GM18520 (cell line): ENCODE results near the gene CXCL5.
"Not testable (repeated sequence)": the region's sequence is repeated elsewhere in the genome, so short reads cannot be mapped to it uniquely, and the experiment has no call there.

Source experiments
- ATAC-seq: cut with Tn5 transposase; IDR thresholded peaks from one replicate; pipeline ENCODE4 v1.9.1; 2021; ENCODE audit not compliant: unreplicated experiment

CXCL5 gene

DNA sequence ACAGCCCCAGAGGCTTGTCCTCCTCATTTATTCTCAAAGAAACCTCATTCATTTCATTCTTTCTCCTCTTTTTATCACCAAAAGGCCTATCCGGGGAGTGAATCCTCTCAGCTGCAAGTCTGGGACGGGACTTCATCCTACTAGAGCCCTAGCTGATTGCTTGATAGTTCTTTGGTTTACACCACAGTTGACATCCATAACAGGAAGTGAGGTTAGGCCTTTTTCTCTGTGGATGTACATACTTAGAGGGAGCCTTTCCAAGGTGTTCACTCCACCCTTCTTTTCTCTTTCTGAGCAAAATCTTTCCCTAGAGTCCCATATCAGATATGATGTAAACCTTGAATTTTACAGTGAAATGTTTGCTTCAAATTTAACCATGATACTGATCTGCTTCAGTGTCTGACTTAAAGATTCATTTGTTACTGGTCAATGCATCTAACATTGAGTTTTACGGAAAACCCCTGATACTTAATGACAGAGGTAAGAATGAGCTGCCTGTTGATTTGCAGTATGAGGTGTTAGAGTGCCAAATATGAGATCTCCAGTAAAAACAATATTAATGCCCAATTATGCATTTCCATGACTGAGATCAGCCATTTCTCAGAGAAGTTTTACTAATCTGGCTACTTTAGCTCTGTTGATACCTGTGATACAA is 16.8 kb upstream of the CXCL5 start:
- no peak for ATAC-seq

DNA sequence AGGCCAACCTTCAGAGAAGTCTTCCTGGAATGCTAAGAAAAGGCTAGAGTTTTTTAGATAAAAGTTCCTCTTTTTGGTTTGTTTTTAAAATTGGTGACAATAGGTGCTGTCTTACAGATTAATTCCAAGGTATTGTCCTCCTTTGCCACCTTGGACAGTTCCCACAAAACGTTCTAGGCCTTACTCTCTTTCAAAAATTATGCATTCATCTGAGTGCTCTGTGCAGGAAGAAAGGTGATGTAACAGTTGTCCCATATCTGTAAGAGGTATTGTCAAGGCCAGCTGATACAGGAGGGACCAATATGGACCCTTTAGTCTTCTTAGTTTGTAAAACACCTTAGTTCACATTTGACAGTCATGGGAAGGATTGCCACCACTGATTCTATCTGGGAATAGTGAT is 15.9 kb upstream of the CXCL5 start:
- no peak for ATAC-seq

DNA sequence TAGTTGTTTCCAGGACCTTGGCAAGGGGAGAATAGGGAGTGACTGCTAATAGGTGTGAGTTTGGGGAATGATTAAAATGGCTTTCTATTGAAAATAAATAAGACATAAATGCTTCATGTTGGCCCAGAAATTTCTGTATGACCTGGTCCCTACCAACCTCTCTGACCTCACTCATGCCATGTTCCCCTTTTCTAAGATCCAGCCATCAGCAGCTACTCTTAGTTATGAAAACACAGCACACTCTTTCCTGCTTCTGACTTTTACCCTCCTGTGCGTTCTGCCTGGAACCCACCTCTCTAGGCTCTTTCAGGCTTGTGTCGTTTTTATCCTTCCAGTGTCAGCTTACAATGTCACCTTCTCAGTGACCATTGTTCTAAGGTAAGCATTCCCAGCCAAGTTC is 14.8 kb upstream of the CXCL5 start:
- ATAC-seq = no peak

DNA sequence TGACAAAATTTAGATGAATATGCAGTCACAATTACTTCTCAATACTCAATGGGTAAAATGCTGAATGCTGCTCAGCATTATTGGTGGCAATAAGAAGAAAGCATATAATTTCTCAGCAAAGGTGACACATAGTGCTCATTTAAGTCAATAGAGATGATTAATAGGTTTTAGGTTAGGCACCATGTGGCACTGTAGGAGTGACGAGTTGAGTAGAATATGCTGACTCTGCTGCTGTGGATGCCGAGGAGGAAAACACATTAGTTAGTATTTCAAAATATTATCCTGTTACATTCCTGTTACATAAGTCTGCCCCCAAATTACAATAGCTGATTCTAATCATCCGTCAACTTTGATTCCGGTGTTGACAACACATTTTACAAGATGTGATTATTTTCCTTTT is 13.7 kb upstream of the CXCL5 start:
- ATAC-seq = no peak

DNA sequence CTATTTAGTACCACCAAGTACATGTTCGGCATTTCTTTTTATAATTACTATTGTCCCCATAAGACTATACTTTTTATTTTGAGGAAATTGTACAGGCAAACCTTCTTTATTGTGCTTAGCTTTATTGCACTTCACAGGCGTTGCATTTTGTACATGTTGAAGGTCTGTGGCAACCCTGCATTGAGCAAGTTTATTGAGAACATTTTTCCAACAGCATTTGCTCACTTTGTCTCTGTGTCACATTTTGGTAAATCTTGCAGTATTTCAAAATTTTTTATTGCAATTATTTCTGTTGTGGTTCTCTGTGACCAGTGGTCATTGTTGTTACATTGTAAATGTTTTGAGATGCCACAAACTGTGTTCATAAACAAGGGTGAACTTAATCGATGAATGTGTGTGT is 10.8 kb upstream of the CXCL5 start:
- no peak for ATAC-seq

DNA sequence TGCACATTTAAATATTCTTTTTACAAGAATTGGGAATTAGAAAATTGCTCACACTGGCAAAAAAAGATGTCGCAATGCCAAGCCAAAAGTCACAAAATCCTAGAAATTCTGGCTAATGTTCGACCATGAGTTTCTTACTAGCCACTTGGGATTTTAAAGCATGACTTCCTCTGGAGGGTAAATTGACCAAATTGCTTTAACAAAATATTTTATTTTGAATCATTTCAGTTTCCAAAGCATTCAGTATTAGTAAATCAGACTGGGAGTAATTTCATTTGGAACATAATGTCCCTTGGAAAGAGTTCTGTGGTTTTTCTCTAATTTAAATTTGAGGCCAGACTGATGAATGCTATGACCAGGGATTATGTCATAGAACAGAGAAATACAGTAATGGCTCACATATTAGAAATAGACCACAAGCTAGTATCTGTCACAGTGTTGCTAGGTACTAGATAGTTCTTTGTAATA is 7.6 kb upstream of the CXCL5 start:
- ATAC-seq = no peak

DNA sequence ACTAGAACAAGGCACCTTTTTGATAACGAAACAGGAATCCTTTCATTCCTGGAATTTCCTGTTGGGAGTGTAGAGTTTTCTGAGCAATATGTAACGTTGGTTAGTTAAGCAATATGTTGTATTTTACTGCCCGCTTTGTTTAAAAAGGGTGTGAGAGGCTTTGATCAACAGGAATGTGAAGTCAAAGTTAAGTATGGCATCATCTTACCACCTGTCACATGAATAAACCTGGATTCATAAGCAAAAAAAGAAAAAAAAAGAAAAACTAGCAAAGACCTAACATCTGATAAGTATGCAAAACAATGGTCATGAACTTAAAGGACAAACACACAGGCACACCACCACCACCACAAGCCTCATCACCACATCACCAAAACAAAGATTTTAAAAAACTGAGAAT is 7.1 kb upstream of the CXCL5 start:
- ATAC-seq = no peak

- ATAC-seq = no peak
Observed at GRCh38 chr4:74004668-74005067, 6.2 kb upstream of the CXCL5 start.

DNA sequence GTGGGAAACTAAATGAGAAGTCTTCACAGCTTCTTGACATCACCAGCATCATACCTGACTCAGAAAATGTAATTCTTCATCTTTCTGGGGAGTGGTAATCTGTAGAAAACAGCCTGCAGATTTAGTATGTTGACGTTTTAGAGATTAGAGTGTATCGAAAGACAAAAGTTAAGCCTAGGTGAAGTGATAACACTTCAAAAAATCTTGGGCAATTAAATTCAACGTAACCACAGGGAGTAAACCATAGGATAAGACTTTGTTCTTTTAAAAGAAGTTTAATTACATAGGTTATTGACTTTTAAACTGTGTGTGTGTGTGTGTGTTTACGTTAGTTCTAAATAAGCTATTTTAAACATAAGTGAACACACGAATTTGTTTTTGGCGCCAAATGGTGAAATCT is 1.8 kb upstream of the CXCL5 start:
- no peak for ATAC-seq

GRCh38 chr4:73992050-73992449 is 6.4 kb downstream of the CXCL5 start:
- no peak for ATAC-seq

- ATAC-seq = no peak
Observed at GRCh38 chr4:73991742-73992000, 6.8 kb downstream of the CXCL5 start.

- ATAC-seq = no peak
Observed at GRCh38 chr4:73990988-73991741, 7.3 kb downstream of the CXCL5 start.

GRCh38 chr4:73989928-73990327 is 8.5 kb downstream of the CXCL5 start:
- no peak for ATAC-seq

DNA sequence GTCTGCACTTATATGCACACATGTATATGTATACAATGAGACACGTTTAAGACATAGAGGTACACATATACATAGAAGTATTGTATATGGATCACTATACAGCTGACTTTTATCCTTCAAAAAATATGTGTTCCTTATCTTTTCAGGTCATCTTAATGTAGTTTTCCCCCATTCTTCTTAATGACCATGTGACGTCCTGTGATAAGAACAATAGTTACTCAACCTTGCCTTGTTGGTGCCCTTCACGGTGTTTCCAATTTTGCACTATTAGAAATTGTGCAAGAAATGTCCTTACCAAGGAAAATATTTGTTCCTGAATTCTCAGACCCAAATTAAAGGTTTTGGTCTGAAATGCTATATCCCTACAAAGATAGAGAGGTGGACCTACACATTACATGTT is 9.4 kb downstream of the CXCL5 start:
- ATAC-seq = no peak

DNA sequence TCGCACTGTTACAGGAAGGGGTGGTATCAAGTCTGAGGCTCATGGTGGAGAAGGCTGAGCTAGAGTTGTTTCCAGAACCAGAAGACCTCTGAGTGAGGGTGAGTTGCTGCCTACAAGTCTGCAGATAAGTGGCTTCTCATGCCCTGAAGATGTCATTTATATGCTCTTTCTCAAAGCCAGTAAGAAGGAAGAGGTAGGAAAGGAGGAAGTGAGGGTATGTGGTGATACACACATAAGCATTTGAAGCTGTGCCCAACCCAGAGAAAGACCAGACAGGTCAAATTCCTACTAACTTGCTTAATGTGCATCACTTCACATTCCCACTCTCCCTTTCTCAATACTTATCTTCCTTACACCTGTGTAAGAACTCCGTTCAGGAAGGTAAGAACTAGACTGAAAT is 10.4 kb downstream of the CXCL5 start, which contains the start of gene PPBP:
PPBP (minus strand) TSS at position 130 of the 400 bp plus-strand sequence; CDS start at position 43, 87 bp downstream.
- ATAC-seq = no peak

DNA sequence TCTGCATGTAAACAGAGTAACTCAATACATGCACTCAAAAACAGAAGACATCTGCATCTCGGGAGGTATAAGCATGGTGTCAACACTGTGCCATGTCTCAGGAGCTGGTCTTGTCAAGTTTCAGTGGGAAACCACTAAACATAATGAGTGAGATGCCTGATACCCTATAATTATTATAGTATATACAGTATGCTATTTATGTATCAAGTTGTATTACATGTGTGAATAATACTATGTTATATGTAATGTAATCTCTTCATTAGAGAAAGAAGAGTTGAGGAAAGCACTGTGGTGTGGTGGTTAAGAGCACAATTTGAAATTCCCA is 13.0 kb downstream of the CXCL5 start:
- no peak for ATAC-seq

DNA sequence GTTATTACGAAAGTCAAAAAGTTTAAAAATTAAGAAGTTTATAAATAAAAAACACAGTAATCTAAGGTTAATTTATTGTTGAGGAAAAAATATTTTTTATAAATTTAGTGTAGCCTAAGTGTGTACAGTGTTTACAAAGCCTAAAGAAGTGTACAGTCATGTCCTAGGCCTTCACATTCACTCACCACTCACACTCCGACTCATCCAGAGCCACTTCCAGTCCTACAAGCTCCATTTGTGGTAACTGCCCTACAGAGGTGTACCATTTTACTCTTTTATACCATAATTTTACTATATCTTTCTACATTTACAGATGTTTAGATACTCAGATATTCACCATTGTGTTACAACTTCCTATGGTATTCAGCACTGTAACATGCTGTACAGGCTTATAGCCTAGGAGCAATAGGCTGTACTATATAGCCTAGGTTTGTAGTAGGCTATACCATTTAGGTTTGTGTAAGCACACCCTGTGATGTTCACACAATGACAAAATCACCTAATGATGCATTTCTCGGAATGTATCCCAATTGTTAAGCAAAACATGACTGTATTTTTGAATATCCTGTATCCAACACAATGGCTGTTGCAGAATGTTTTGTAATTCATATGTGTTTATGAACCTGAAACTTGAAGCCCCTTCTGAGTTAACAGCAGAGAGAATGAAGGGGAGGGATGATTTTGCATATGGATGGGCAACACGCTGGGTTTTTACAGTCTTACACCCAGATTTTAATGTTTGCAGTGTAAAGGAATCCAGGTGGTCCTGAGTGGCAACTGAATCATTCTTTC is 13.5 kb downstream of the CXCL5 start:
- no peak for ATAC-seq

- not testable (repeated sequence) for ATAC-seq
Observed at GRCh38 chr4:73981175-73981574, 17.3 kb downstream of the CXCL5 start.

- ATAC-seq = no peak
Observed at GRCh38 chr4:73979407-73979957, 19.0 kb downstream of the CXCL5 start.

DNA sequence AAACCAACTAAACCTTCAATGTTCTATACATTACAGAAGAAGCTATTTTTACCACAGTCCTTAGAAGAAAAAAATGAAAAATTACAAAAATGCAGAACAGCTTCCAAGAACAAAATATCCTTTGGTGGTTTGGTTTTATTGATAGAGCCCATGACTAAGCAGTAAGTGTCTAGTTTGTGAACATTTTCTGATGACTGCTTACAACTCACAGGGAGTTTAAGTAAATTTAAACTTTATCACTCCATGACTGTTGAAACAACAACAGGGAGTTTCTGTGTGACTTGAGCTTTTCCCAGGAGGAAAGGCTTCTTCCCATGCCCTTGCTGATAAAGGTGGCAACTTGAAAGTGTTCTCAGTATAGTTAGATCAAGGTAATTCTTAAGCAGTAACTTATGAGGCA is 19.6 kb downstream of the CXCL5 start:
- ATAC-seq = no peak

DNA sequence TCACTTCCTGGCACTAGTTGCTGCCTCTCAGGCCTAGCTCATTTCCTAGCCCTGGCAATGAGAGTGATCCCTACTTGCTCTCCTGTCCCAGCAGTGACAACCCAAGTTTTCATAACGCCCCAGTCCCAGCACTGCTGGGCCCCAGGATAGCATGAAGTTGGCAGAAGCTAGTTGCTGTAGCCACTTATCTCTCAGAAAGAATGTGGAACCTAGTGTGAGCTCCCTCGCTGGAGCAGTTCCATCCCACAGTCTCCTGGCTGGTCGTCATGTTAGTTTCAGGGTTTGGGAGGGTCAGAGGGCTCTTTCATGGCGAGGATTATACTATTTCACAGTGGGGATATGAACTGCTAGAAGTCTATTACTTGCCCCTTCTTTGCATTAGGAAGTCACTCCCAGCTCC is 21.8 kb downstream of the CXCL5 start:
- ATAC-seq = no peak

- ATAC-seq = no peak
Observed at GRCh38 chr4:73976217-73976616, 22.3 kb downstream of the CXCL5 start.
